NCI-H1436 treated with DMSO at 0.1 percent for 48 hours (cell line): ENCODE results near the gene LRRFIP1.
A peak's percentile ranks its signal among the peaks of the same experiment; 100 is the strongest.

Source experiments
- DNase-seq: peaks from one replicate; lab custom pipeline; 2025; lab: John Stamatoyannopoulos, UW

Gene LRRFIP1

GRCh38 chr2:237640493-237640998 lies 13.2 kb downstream of the LRRFIP1 start:
- DNase-seq, result no peak

GRCh38 chr2:237642038-237642734 lies 14.8 kb downstream of the LRRFIP1 start:
- DNase-seq, result no peak

GRCh38 chr2:237643066-237643465 lies 15.7 kb downstream of the LRRFIP1 start:
- DNase-seq, result no peak

GRCh38 chr2:237643582-237644380 lies 16.4 kb downstream of the LRRFIP1 start:
- DNase-seq, result no peak

DNA sequence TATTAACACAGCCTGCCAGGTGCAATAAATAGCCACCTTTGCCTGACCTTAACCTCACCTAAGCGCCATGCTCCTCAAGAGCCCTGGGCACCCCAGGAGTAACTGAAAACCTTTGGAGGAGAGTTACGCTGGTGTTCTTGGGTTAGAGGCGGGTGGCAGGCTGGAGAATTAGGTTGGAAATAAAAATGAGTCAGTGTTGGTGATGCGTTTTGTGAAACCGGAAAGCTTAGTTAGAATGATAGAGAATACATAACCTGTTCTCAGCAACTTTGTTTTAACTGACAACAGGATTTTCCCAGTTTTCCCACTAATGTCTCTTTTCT lies 17.0 kb downstream of the LRRFIP1 start:
- no peak for DNase-seq

DNA sequence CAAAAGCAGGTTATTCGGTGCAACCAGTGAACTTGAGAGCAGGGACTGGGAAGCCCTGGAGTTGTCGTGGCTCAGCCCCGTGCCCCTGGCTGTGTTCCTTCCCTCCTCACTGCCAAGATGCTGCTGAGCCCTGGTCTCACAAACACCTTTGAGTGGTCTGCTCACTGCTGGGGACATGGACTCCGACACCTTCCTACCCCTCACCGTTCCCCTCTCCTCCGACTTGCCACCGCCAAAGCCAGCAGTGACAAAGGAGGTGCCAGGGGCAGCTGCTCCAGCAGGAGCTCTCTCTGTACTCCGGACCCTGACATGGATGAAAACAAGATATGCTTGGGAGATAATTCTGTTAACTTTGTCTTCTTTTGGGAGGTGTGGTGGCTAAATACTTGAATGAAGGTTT lies 17.9 kb downstream of the LRRFIP1 start:
- no peak for DNase-seq

DNA sequence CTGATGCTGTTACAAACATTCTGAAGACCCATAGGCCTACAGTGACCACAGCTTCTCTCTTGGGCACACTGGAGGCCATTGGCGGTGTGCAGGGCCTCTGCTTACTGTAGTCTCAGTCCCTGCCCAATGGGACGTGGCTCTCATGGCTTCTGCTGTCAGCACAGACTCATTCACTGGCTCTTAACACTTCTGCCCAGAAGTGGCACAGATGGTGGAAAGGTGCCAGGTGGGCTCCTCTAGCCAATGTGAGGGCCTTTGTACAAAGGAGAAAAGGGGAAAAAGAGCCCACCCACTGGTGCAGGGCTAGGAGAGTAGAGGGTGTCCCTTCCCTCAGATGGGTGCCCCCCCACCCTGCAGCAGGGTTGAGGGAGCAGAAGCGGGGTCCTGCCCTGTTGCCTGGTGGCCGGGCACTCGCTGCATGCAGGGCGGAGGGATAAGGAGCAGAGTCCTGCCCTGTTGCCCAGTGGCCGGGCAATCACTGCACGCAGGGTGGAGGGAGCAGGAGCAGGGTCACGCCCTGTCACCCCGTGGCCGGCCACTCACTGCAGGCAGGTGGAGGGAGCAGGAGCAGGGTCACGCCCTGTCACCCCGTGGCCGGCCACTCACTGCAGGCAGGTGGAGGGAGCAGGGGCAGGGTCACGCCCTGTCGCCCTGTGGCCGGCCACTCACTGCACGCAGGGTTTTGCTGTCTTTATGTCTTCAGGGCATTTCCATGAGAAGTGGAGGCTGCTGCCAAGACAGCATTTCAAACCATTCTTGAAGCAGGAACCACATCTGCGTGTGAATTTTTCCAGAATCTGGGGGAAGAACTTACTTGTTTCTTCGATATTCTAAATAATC lies 20.0 kb downstream of the LRRFIP1 start:
- no peak for DNase-seq

DNA sequence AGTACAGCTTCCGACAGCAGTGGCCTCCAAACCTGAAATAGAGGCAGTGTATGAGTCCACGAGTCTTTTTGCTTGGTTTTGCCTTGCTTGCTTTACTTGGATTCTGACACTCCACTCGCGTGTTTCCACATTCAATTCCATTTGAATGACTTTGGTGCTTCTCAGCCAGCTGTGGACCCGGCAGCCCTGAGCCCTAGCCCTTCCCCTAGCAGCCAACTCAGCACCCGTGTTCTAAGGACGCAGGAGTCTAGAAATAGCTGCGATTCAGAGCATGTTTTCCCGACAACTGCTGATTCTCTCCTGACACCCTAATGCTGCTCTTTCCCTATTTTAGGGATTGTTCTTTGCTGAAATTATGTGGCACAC lies 20.6 kb downstream of the LRRFIP1 start:
- no peak for DNase-seq

DNA sequence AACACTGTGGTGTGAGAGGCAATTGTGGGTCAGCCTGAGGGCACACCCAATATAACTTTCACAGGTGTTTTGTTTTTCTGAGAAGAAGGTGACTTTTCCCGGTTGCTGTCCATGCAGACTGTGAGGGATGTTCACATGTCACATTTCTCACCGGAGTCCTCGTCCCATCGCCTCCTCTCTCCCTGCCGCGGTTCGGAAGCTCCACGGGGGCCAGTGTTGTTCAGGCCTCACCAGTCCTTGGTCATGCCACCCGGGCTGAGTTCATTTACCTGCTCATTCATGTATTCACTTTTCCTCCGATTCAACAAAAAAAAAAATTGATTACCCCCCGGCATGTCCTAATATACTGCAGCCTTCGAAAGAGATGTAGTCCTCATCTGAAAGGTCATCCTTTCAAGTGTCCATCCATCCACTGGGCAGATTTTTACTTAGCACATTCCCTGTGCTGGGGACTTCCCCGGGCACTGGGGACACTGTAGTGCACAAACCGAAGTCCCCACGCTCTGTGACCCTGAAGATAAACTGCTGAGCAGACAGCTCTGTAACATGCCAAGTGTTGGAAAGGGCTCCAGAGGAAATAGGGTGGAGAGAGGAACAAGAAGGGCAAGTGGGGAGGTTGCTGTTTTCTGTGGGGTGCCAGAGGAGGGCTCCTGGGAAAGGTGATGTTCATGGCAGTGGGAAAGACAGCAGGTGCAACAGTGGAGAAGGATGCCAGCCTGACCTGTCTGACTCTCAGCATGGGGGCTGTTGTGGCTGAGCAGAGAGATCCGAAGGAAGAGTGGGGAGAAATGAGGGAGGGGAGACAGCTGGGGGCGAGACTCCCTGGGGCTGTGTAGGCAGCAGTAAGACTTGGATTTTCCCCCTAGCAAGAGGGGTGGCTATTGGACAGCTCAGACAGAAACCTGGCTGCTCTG lies 22.4 kb downstream of the LRRFIP1 start:
- no peak for DNase-seq

- no peak for DNase-seq
Measured at GRCh38 chr2:237650455-237650850, 23.1 kb downstream of the LRRFIP1 start.

- DNase-seq, result no peak
Measured at GRCh38 chr2:237651761-237652160, 24.4 kb downstream of the LRRFIP1 start.

DNA sequence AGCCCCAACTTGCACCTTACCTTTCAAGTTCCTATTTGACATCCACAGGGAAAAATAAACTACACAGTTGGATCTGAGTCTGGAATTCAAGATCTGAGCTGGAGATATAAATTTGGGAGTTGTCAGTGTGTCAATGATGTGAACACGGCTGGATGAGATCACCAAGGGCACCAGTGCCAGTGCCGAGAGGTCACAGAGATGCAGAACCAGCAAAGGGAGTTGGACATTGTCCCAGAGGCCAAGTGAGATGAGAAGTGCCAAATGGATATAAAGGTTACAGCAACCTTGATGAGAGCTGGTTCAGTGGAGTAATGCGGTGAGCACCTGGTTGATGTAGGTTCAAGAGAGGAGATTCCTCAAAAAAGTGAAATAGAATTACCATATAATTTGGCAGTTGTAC lies 24.8 kb downstream of the LRRFIP1 start:
- DNase-seq, result no peak

DNA sequence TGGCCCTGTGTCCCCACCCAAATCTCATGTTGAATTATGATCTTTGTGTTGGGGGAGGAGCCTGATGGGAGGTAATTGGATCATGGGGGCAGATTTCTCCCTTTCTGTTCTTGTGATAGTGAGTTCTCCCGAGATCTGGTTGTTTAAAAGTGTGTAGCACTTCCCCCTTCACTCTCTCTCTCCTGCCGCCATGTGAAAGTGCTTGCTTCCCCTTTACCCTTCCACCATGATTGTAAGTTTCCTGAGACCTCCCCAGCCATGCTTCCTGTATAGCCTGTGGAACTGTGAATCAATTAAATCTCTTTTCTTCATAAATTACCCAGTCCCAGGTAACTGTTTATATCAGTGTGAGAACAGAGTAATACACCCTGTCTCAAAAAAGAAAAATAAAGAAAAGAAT lies 25.5 kb downstream of the LRRFIP1 start:
- no peak for DNase-seq

GRCh38 chr2:237653776-237654558 lies 26.6 kb downstream of the LRRFIP1 start:
- no peak for DNase-seq

DNA sequence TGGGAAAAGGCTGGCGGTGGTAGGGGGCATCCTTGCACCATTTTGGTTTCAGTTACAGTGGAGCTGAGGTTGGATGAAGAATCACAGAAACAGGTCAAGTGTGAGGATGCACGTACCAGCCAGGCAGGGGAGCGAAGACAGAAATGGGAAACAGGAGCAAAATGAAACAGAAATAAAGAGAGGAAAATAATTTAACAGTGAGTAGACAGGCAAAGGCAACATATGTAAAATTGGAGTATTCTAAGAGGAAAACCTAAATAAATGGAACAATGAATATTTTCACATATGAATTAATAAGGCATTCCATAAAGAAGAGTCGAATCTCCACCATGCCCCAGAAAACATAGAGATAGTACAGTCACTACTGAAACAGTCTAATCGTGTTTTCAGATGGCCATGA lies 29.7 kb downstream of the LRRFIP1 start:
- no peak for DNase-seq

DNA sequence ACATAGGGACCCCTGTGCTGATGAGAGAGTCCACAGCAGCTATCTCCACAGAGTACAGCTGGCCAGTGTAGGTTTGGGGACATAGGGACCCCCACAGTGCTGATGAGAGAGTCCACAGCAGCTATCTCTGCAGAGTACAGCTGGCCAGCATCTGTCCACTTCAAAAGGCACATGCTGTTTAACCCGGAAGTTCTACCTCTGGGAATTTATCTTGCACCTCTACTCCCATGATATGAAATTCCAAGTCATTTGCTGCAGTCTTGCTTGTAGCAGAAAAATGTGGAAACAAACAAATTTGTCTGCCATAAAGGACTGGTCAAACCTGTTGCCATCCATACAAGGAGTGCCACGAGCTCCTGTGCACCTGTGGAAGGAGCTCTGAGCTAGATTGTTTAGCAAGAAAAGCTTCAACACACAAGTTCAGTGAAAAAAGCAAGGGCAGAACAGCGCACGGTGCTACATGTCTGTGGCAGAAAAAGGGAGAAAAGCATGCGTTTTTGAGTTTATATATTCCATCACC lies 33.1 kb downstream of the LRRFIP1 start:
- DNase-seq, result no peak

DNA sequence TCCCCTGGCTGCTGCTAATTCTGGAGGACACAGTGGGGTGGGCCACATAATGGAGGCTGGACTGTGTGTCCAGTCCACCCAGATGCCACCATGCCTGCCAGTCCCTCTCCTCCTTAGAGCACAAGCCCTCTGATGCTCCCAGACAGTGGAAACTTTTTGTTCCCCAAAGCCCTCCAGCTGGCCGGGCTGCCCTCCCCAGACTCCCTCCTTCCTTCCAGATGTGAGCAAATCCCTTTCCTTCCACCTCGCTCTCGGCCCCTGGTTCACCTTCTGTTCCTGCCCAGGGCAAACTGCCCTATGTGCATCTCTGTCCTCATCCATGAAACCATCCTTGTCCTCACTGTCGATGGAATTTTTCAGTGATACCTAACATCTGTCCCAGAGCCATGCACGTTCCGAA lies 33.9 kb downstream of the LRRFIP1 start:
- DNase-seq, result no peak

GRCh38 chr2:237661799-237662328 lies 34.5 kb downstream of the LRRFIP1 start:
- no peak for DNase-seq

GRCh38 chr2:237662671-237663093 lies 35.3 kb downstream of the LRRFIP1 start:
- peak; percentile 93 for DNase-seq

DNA sequence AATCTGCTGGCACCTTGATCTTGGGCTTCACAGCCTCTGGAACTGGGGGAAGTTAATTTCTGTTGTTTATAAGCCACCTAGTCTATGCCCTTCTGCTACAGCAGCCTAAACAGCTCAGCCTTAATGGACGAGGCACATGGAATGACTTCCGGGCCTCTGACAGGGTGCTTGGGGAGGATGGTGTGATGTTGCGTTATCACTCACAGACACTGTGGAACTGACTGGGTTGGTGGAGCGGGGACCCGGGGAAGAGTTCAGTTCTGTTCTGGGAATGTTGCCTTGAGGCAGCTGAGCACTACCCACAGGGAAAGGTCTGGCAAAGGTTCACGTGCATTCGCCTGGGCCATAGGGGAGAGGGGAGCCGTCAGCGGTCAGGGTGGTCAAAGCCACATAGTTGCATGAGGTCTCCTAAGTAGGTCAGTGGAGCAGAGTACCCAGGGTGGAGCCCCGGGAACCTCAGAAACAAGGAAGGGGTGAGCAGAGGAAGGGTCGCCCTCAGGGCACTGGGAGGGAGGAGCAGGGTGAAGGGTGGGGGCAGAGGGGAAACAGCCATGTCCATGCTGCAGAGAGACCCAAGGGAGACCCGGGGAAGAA lies 36.2 kb downstream of the LRRFIP1 start:
- no peak for DNase-seq
